ENCODE data around the gene NXPH3.

Gene NXPH3

DNA sequence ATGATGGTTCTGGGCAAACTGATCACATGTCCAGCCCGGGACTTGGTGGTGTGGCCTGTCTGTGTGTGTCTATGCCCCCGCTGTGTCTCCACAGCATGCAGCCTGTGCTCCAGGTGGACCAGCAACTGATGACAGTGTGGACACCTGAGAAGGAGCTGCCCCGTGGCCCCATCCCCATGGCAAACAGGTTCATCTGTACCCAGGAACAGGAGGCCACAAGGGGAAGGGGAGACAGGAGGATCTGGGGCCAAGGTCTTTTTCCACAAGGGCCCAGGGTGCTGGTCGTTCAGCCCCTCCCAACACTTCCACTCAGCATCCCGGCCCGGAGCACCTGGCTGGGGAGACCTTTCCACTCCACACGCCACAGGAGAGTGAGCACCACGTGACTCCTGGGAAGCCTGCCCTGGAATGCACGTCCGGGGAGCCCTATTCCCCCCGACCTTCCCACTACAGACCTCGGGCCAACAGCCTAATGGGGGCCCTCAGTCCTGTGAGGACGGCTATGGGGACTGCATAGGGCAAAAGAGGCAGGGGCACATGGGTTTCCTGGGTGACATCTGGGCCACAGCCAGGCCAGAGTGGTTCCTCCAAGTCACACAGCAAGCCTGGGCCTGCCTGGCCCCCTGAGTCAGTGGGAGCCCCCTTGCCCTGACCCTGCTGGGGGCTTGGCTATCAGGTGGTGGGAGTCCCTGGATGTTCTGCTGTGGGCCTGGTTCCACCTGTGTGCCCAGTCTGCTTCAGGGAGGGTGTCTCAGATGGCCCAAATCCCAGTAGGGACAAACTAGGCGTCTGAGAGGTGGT lies 20.8 kb upstream of the NXPH3 start:
- CTCF ChIA-PET, result interaction anchor here (0.9 to 10.6 kb wide), 35 partner anchors 12 to 295 kb away, joined by 3 to 376 read pairs (median 10); partner anchors contain the start of genes NXPH3 and PHB1
- DNase-seq (ENCODE audit: low read depth, low spot score), result no peak
- H3K4me3 ChIP-seq (ENCODE audit: low read depth, low read length), result no peak overlapping the region
- POLR2A ChIA-PET, result no interaction called here
- TF ChIP-seq, protein P1, sequence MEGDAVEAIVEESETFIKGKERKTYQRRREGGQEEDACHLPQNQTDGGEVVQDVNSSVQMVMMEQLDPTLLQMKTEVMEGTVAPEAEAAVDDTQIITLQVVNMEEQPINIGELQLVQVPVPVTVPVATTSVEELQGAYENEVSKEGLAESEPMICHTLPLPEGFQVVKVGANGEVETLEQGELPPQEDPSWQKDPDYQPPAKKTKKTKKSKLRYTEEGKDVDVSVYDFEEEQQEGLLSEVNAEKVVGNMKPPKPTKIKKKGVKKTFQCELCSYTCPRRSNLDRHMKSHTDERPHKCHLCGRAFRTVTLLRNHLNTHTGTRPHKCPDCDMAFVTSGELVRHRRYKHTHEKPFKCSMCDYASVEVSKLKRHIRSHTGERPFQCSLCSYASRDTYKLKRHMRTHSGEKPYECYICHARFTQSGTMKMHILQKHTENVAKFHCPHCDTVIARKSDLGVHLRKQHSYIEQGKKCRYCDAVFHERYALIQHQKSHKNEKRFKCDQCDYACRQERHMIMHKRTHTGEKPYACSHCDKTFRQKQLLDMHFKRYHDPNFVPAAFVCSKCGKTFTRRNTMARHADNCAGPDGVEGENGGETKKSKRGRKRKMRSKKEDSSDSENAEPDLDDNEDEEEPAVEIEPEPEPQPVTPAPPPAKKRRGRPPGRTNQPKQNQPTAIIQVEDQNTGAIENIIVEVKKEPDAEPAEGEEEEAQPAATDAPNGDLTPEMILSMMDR (IDR thresholded peaks at IDR 0.05; ENCODE audit: insufficient read depth, low read length, missing control alignments), result no peak

GRCh38 chr17:49555495-49556222 lies 20.0 kb upstream of the NXPH3 start:
- no peak overlapping the region for H3K4me3 ChIP-seq (ENCODE audit: low read depth, low read length)
- POLR2A ChIA-PET, result no interaction called here
- TF ChIP-seq, protein P1 (IDR thresholded peaks at IDR 0.05; ENCODE audit: insufficient read depth, low read length, missing control alignments), result no peak
- CTCF ChIA-PET, result interaction anchor here (0.7 to 10.6 kb wide), 63 partner anchors 12 to 442 kb away, joined by 3 to 376 read pairs (median 8); partner anchors contain the start of genes NXPH3, PHB1 and SLC35B1
- DNase-seq (ENCODE audit: low read depth, low spot score), result no peak

- CTCF ChIA-PET, result interaction anchor here (0.6 to 10.6 kb wide), 91 partner anchors 8 to 598 kb away, joined by 3 to 376 read pairs (median 6); partner anchors contain the start of genes KAT7, NXPH3, PHB1 and SLC35B1
- TF ChIP-seq, protein P1 (IDR thresholded peaks at IDR 0.05; ENCODE audit: insufficient read depth, low read length, missing control alignments), result peak; percentile 99
- H3K4me3 ChIP-seq (ENCODE audit: low read depth, low read length), result no peak overlapping the region
- DNase-seq (ENCODE audit: low read depth, low spot score), result no peak
- POLR2A ChIA-PET, result interaction anchor here (1.3 kb wide), 1 partner anchor 142 kb away, joined by 3 read pairs; no protein-coding TSS in a partner anchor
Observed at GRCh38 chr17:49556223-49556943, 19.3 kb upstream of the NXPH3 start.

GRCh38 chr17:49557312-49558024 lies 18.2 kb upstream of the NXPH3 start:
- DNase-seq (ENCODE audit: low read depth, low spot score), result no peak
- CTCF ChIA-PET, result interaction anchor here (0.7 to 10.6 kb wide), 71 partner anchors 9 to 597 kb away, joined by 3 to 376 read pairs (median 6); partner anchors contain the start of genes KAT7, NXPH3, PHB1 and SLC35B1
- POLR2A ChIA-PET, result interaction anchor here (1.3 kb wide), 1 partner anchor 141 kb away, joined by 3 read pairs; no protein-coding TSS in a partner anchor

GRCh38 chr17:49564638-49565037 lies 11.0 kb upstream of the NXPH3 start:
- H3K4me3 ChIP-seq (ENCODE audit: low read depth, low read length), result no peak overlapping the region
- ChIA-PET CTCF (interaction anchor here (1.2 to 18.1 kb wide), 5 partner anchors 9 to 432 kb away, joined by 3 to 1118 read pairs (median 105); partner anchors contain the start of genes DLX3 and SLC35B1), POLR2A (no interaction called here)
- TF ChIP-seq, protein P1 (IDR thresholded peaks at IDR 0.05; ENCODE audit: insufficient read depth, low read length, missing control alignments), result no peak
- DNase-seq (ENCODE audit: low read depth, low spot score), result no peak

More at GRCh38 chr17:49557312-49558024, 18.2 kb upstream of the NXPH3 start:
- TF ChIP-seq, protein P1 (IDR thresholded peaks at IDR 0.05; ENCODE audit: insufficient read depth, low read length, missing control alignments), result peak; percentile 59
- no peak overlapping the region for H3K4me3 ChIP-seq (ENCODE audit: low read depth, low read length)
